Retinal pigment epithelial cell (primary cell): Measurements from ENCODE around the gene EMP1.

Experiments
- DNase-seq: peaks from one replicate; pipeline ENCODE4 v3.0.0-alpha.2; 2010; ENCODE audit warnings: low read depth
- H3K4me3 ChIP-seq: 2 replicates; pipeline ENCODE4 v1.5.1; 2011; ENCODE audit warnings: mild to moderate bottlenecking, low read length, control low read depth, moderate library complexity
- TF ChIP-seq, protein P1 (sequence below): conservative IDR thresholded peaks from 2 replicates; pipeline ENCODE4 v1.5.1; 2011; ENCODE audit warnings: low read depth, low read length, control low read depth, inconsistent platforms

EMP1 gene

DNA sequence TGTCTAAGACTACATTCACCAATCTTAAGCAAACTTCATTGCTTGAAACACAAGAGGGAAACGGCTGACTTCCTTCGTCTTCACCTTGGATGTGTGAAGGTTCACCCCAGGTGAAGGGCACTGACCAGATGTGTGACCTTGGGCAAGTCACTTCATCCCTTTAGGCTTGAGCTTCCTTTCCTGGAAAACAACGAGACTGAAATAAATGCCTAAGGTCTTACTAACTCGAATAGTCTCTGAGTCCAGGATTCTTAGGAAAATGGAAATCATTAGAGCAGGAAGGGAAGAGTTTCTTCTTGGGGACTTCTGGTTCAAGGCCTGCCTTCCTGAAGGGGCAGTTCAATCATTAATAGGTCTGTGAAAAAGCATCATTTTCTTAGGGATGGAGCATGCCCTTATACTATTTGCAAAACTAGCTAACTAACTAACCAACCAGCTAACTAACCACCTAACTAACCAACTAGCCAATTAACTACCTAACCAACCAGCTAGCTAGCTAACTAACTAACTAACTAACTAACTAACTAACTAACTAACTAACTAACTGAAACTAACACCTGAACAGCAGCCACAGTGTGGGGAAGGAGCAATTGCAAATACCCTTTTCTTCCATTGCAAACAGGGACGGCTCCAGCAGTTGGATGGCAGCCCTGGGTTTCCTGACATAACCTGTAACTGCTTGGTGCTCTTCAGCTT lies 31.5 kb upstream of the EMP1 start:
- TF ChIP-seq, protein P1, sequence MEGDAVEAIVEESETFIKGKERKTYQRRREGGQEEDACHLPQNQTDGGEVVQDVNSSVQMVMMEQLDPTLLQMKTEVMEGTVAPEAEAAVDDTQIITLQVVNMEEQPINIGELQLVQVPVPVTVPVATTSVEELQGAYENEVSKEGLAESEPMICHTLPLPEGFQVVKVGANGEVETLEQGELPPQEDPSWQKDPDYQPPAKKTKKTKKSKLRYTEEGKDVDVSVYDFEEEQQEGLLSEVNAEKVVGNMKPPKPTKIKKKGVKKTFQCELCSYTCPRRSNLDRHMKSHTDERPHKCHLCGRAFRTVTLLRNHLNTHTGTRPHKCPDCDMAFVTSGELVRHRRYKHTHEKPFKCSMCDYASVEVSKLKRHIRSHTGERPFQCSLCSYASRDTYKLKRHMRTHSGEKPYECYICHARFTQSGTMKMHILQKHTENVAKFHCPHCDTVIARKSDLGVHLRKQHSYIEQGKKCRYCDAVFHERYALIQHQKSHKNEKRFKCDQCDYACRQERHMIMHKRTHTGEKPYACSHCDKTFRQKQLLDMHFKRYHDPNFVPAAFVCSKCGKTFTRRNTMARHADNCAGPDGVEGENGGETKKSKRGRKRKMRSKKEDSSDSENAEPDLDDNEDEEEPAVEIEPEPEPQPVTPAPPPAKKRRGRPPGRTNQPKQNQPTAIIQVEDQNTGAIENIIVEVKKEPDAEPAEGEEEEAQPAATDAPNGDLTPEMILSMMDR: no peak
- no peak for DNase-seq
- H3K4me3 ChIP-seq: no peak overlapping the region

DNA sequence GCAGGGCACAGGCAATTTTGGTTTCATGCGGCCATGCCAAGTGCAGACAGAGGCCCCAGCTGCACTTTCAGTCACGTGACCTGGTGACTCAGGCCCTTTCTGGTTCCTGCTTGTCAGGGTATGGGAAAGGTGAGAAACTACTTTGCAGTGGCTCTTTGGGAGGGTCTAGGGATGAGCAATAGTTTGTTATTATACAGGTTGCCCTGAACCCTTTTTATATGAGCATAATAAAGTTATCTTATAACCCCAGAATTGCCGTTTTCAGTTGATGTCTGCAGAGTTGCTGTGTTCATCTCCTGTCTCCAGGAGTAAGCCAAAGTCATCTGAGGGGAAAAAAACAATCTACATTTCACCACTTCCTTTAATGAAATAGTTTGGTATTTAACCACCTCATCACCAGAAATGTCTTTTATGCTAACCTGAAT lies 30.9 kb upstream of the EMP1 start:
- TF ChIP-seq, protein P1: no peak
- no peak for DNase-seq
- no peak overlapping the region for H3K4me3 ChIP-seq

DNA sequence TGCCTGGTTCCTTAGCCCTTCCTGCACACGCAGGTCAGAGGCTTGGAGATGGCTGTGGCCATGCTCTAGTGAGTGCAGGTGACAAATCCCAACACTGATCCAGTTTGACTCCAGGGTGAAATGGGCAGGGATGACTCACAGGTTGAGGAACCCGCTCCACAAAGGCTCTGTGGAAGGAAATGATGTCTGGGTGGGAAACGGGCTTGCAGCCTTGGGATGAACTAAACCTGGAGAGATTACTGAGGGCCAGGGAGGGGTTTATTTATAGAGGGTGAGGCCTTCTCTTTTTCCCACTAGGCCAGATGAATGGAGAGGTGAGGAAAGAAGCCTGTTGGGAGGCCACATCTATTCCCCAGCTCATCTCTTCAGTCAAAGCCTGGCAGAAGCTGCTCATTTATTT lies 29.3 kb upstream of the EMP1 start:
- no peak for DNase-seq
- H3K4me3 ChIP-seq: no peak overlapping the region
- TF ChIP-seq, protein P1: no peak

DNA sequence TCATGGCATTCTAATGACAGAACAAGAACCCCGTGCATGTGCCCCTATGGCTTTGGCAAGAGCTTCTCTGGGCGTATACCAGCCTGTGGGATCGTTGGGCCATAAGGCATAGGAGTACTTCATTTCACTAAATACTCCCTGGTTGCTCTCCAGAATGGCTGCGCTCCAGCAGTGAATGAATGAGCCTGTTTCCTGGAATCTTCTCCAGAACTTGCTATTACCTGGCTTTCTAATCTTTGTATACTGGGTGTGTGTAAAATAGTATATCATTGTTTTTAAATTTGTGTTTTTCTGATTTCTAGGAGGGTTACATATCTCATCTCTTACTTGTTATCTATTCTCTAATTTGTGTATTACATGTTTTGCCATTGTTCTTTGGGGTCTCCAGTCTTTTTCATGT lies 28.6 kb upstream of the EMP1 start:
- H3K4me3 ChIP-seq: no peak overlapping the region
- DNase-seq: no peak
- TF ChIP-seq, protein P1: no peak

DNA sequence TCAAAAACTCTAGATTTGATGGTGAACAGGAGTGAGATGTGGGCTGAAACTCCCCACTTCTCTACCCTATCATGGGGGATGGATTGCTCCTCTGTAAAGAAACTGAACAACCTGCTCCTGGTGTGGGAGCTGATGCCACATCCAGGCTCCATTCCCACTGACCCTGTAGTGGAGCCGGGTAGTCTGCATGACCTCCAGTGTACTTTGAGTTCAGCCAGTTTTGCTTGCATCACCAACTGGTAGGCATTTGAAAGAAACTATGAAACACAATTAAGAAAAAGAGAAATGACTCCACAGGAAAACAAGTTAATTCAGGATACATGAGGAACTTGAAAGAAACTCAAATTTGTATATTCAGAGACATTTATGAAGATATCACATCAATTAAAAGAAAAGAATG lies 27.3 kb upstream of the EMP1 start:
- DNase-seq: no peak
- no peak overlapping the region for H3K4me3 ChIP-seq
- TF ChIP-seq, protein P1: no peak

DNA sequence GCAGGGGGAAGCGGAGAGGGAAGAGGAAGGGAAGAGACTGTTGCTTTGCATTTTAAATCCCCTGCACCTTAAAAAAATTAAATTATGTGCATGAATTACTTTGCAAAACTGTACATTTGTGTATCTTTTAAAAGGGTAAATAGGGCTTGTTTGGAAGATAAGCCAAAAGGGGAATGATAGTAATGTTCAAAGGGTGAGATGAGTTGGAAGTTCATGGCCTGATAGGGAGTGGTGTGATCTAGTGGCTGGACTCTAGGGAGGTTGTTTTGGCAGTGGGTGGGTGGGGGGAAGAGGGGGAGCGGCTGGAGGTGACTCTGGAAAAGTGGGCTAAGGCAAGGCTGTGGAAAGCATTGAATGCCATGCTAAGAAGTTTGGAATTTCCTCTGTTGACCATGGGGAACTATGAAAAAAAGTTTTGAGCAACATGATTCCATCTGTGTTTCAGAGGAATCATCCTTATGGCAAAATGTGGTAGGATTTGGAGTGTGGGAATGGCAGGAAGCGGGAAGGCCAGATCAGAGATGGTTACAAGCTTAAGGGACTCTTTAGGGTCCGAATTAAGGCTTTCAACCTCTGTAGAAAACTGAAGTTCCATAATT lies 25.5 kb upstream of the EMP1 start:
- DNase-seq: no peak
- TF ChIP-seq, protein P1: no peak
- no peak overlapping the region for H3K4me3 ChIP-seq
